OCI-LY1 (cell line): Measurements from ENCODE around the gene ETV3.

Experiments used
- H2AFZ ChIP-seq: fragments of 200-600 bp; sonication (generic), shearing (Covaris generic); 2 replicates; pipeline ENCODE4 v1.6.0; 2014; ENCODE audit warnings: antibody characterized with exemption, mild to moderate bottlenecking, low read length
- H3F3A ChIP-seq: fragments of 200-600 bp; sonication (generic), shearing (Covaris generic); 2 replicates; pipeline ENCODE4 v1.6.0; 2014; ENCODE audit warnings: mild to moderate bottlenecking, antibody characterized with exemption, low read length, moderate library complexity; ENCODE audit not compliant: insufficient read depth
- H3K27ac ChIP-seq: fragments of 200-600 bp; sonication (generic); 2 replicates; pipeline ENCODE4 v1.5.1; 2014; ENCODE audit warnings: low read length, mixed run types, mild to moderate bottlenecking, low read depth; ENCODE audit not compliant: poor library complexity, severe bottlenecking
- H3K27me3 ChIP-seq: fragments of 200-600 bp; sonication (generic); 2 replicates; pipeline ENCODE4 v1.6.0; 2014; ENCODE audit warnings: antibody characterized with exemption, mild to moderate bottlenecking, low read length, moderate library complexity; ENCODE audit not compliant: insufficient read depth
- H3K36me3 ChIP-seq: fragments of 200-600 bp; sonication (generic); 2 replicates; pipeline ENCODE4 v1.6.1; 2014; ENCODE audit warnings: mild to moderate bottlenecking, antibody characterized with exemption, low read length, moderate library complexity, mixed read lengths; ENCODE audit not compliant: insufficient read depth
- H3K4me1 ChIP-seq: fragments of 200-600 bp; sonication (generic); 2 replicates; pipeline ENCODE4 v1.5.1; 2014; ENCODE audit warnings: mild to moderate bottlenecking, low read length, moderate library complexity; ENCODE audit not compliant: insufficient read depth, severe bottlenecking
- H3K4me2 ChIP-seq: fragments of 200-600 bp; sonication (generic), shearing (Covaris generic); 2 replicates; pipeline ENCODE4 v1.6.1; 2014; ENCODE audit warnings: low read length
- H3K4me3 ChIP-seq: fragments of 200-600 bp; sonication (generic); 2 replicates; pipeline ENCODE4 v1.5.1; 2014; ENCODE audit warnings: low read length, low read depth, mild to moderate bottlenecking, mixed read lengths; ENCODE audit not compliant: poor library complexity, severe bottlenecking
- H3K79me2 ChIP-seq: fragments of 200-600 bp; shearing (Covaris generic); 2 replicates; pipeline ENCODE4 v1.6.1; 2016; ENCODE audit warnings: mixed run types, low read length, mixed read lengths; ENCODE audit not compliant: insufficient read depth
- H3K9ac ChIP-seq: fragments of 200-600 bp; sonication (generic), shearing (Covaris generic); 2 replicates; pipeline ENCODE4 v1.6.1; 2014; ENCODE audit warnings: mild to moderate bottlenecking, low read length, mixed read lengths
- H3K9me2 ChIP-seq: fragments of 200-600 bp; sonication (generic), shearing (Covaris generic); 2 replicates; pipeline ENCODE4 v1.6.1; 2014; ENCODE audit warnings: low read depth, mild to moderate bottlenecking, low read length, mixed read lengths
- H3K9me3 ChIP-seq: fragments of 200-600 bp; shearing (Covaris generic); 2 replicates; pipeline ENCODE4 v1.6.1; 2014; ENCODE audit warnings: low read length, mixed read lengths
- H4K20me1 ChIP-seq: fragments of 200-600 bp; sonication (generic), shearing (Covaris generic); 2 replicates; pipeline ENCODE4 v1.6.0; 2016; ENCODE audit warnings: mild to moderate bottlenecking, low read length; ENCODE audit not compliant: insufficient read depth
- EZH2 ChIP-seq: fragments of 200-600 bp; sonication (generic), shearing (Covaris generic); IDR thresholded peaks from 2 replicates; pipeline ENCODE4 v1.8.0; 2017; ENCODE audit warnings: borderline replicate concordance, mixed run types, mild to moderate bottlenecking, antibody characterized with exemption, low read length, moderate library complexity, mixed read lengths
- TF ChIP-seq, protein P1 (sequence below): fragments of 200-600 bp; sonication (generic), shearing (Covaris generic); IDR thresholded peaks from 2 replicates; pipeline ENCODE4 v1.5.1; 2017; ENCODE audit warnings: mild to moderate bottlenecking, antibody characterized with exemption, low read length, moderate library complexity, mixed read lengths

Gene ETV3

DNA sequence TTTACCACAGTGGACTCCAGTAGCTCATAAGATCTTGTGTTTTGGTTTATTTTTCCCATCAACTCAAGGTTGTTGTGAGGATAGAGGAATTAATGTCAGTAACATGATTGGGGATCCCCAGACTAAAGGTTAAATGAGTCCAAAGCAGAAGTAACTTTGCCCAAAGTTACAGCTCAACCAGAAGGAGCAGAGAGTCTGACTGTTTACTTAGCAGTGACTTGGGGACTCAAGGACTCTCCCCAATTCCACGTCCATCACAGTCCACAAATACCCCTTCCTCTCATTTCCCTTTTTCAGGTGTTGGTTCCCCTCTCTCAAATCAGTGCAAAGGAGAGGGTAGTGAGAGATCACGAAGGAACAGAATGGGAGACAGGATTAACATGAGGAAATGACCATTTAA lies 4.0 kb upstream of the ETV3 start:
- no peak overlapping the region for H3K9ac ChIP-seq
- no peak overlapping the region for H2AFZ ChIP-seq
- H4K20me1 ChIP-seq: no peaks in the 10 kb centered on the region
- no peaks in the 10 kb centered on the region for H3K27me3 ChIP-seq
- 0 out of 2 replicates have a peak, but pooled peaks cover 4% of the 10 kb centered on the region for H3K79me2 ChIP-seq
- TF ChIP-seq, protein P1, sequence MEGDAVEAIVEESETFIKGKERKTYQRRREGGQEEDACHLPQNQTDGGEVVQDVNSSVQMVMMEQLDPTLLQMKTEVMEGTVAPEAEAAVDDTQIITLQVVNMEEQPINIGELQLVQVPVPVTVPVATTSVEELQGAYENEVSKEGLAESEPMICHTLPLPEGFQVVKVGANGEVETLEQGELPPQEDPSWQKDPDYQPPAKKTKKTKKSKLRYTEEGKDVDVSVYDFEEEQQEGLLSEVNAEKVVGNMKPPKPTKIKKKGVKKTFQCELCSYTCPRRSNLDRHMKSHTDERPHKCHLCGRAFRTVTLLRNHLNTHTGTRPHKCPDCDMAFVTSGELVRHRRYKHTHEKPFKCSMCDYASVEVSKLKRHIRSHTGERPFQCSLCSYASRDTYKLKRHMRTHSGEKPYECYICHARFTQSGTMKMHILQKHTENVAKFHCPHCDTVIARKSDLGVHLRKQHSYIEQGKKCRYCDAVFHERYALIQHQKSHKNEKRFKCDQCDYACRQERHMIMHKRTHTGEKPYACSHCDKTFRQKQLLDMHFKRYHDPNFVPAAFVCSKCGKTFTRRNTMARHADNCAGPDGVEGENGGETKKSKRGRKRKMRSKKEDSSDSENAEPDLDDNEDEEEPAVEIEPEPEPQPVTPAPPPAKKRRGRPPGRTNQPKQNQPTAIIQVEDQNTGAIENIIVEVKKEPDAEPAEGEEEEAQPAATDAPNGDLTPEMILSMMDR: no peak
- TF ChIP-seq EZH2: no peak
- peaks cover 7% of the 10 kb centered on the region; the same call in 1 of the 2 replicates for H3F3A ChIP-seq
- H3K36me3 ChIP-seq: no peaks in the 10 kb centered on the region
- H3K4me1 ChIP-seq: peaks cover 11% of the 10 kb centered on the region
- no peak overlapping the region for H3K27ac ChIP-seq
- H3K4me3 ChIP-seq: no peak overlapping the region
- no peaks in the 10 kb centered on the region for H3K9me2 ChIP-seq
- no peak overlapping the region for H3K4me2 ChIP-seq
- H3K9me3 ChIP-seq: no peaks in the 10 kb centered on the region

DNA sequence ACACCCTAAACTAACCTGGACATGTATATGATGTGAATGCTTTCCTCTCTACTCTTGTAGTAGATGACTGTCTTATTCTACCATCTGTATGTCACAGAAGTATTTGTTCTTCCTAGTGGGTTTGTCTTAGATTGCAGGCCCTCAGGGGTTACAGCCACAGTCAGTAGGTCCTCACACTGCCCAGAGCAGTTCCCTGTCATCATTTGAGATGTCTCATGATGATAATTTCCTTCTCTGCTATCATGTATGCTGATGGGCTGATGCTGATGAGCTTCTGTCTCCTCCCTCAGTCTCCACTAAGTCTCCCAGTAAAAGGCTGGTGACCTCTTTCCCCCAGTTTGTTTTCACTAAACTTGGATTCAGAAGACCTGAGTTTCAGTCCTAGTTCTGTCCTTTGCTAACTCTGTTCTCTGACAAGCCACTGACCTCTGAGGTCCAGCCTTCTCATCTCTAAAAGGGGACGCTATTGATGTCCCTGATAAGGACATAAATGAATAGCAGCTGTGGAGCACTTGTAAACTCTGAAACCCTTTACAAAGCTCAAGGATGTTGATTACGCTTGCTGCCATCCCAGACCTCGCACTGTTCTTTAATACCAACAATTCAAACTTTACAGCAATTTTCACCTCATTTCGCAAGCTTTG lies 3.1 kb upstream of the ETV3 start:
- Histone ChIP-seq H3K4me1 (peaks cover 19% of the 10 kb centered on the region), H2AFZ (no peak overlapping the region), H3F3A (peaks cover 7% of the 10 kb centered on the region; the same call in 1 of the 2 replicates), H3K4me2 (no peak overlapping the region), H3K27me3 (no peaks in the 10 kb centered on the region), H3K9me3 (no peaks in the 10 kb centered on the region), H3K79me2 (peaks cover 13% of the 10 kb centered on the region; the same call in 1 of the 2 replicates), H4K20me1 (no peaks in the 10 kb centered on the region), H3K4me3 (no peak overlapping the region), H3K9me2 (no peaks in the 10 kb centered on the region), H3K9ac (no peak overlapping the region), H3K36me3 (no peaks in the 10 kb centered on the region), H3K27ac (no peak overlapping the region)
- TF ChIP-seq, protein P1: no peak
- no peak for TF ChIP-seq EZH2

DNA sequence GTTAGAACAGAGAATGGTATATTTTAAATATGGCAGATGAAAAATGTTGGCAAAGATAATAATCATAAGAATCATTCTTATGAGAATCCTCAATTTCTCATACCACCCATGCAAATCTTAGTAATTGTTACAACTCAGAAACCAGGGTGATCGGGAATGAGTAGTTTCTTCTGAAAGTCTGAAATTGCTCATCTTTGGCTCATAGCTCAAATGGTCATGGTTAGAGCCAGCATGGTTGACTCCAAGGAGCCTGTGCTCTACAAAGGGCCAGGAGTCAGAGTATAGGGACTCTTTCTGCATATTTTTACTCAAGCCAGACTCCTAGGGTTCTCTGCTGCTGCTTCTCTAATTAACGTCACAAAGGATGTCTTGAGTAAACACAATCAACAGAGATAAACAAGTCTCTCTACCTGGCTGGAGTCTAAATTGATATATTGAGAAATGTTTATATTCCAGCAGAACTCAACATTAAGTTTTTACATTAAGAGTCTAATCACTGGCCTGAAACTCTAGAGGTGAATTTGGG lies 1.9 kb upstream of the ETV3 start:
- Histone ChIP-seq H3K27me3 (no peaks in the 10 kb centered on the region), H3K4me2 (no peak overlapping the region), H4K20me1 (no peaks in the 10 kb centered on the region), H3K9me3 (no peaks in the 10 kb centered on the region), H3K79me2 (peaks cover 14% of the 10 kb centered on the region; the same call in 1 of the 2 replicates), H3K27ac (no peak overlapping the region), H3K4me1 (peaks cover 21% of the 10 kb centered on the region), H3F3A (peaks cover 7% of the 10 kb centered on the region; the same call in 1 of the 2 replicates), H3K4me3 (no peak overlapping the region), H3K9me2 (no peaks in the 10 kb centered on the region), H3K36me3 (peaks cover 10% of the 10 kb centered on the region), H3K9ac (no peak overlapping the region), H2AFZ (no peak overlapping the region)
- TF ChIP-seq EZH2: no peak
- TF ChIP-seq, protein P1: no peak
